Heart left ventricle (tissue), 16 donors: Measurements from ENCODE around the gene AHDC1. TPM values are rescaled to one million over a fixed set of nuclear protein-coding genes. Genes with fewer than 3 reads are reported as not detected.
A peak's percentile ranks its signal among the peaks of the same experiment; 100 is the strongest.

ENCODE experiments used
- ATAC-seq, 4 donors: fragments of 200-7000 bp; cut with Tn5 transposase; one replicate each; pipeline ENCODE4 v1.9.1; 2020 to 2022; ENCODE audit warnings: moderate library complexity in 4 of 4, mild to moderate bottlenecking in 3 of 4, moderate number of reproducible peaks in 1 of 4
- DNase-seq, 5 donors: peaks; one replicate each; pipeline ENCODE4 v3.0.0-alpha.2; 2020
- H3K27ac ChIP-seq, 12 donors: fragments of 200-600 bp; sonication (generic) in 4 of 12; one replicate each; pipeline versions ENCODE4 v1.5.0 to v1.8.0; 2016 to 2022; ENCODE audit warnings: mild to moderate bottlenecking in 2 of 12
- H3K27me3 ChIP-seq, 9 donors: fragments of 200-600 bp; sonication (generic) in 2 of 9; one replicate each; pipeline versions ENCODE4 v1.5.1 to v1.8.0; 2016 to 2022; ENCODE audit warnings: mild to moderate bottlenecking in 3 of 9
- H3K36me3 ChIP-seq, 9 donors: fragments of 200-600 bp; sonication (generic) in 2 of 9; one replicate each; pipeline versions ENCODE4 v1.5.0 to v1.8.0; 2018 to 2022; ENCODE audit warnings: mild to moderate bottlenecking in 2 of 9
- H3K4me1 ChIP-seq, 12 donors: fragments of 200-600 bp; sonication (generic) in 4 of 12; one replicate each; pipeline versions ENCODE4 v1.5.0 to v1.8.0; 2016 to 2022; ENCODE audit warnings: mild to moderate bottlenecking in 3 of 12
- H3K4me3 ChIP-seq, 12 donors: fragments of 200-600 bp; sonication (generic) in 4 of 12; one replicate each; pipeline versions ENCODE4 v1.5.0 to v1.8.0; 2017 to 2022; ENCODE audit warnings: mild to moderate bottlenecking in 9 of 12, moderate library complexity in 4 of 12
- H3K9me3 ChIP-seq, 12 donors: fragments of 200-600 bp; sonication (generic) in 4 of 12; one replicate each; pipeline versions ENCODE4 v1.5.0 to v1.8.0; 2016 to 2022; ENCODE audit warnings: mild to moderate bottlenecking in 1 of 12
- POLR2A ChIP-seq, 2 donors: fragments of 450-650 bp; IDR thresholded peaks; one replicate each; pipeline ENCODE4 v1.6.1; 2017; ENCODE audit warnings: antibody characterized with exemption in 2 of 2, mild to moderate bottlenecking in 2 of 2, moderate library complexity in 2 of 2
- WGBS, 4 donors: extraction: QIAGEN DNeasy Blood & Tissue Kit in 2 of 4; methylation state at CpG; one replicate each; pipeline versions ENCODE4 v1.1.5 to v1.1.7; 2013 to 2018; 5-methylcytosine and 5-hydroxymethylcytosine counted together
- intact Hi-C, 10 donors: fragments of 100-400 bp; cut with DNase I; formaldehyde crosslinking; loops; one replicate each; pipeline versions ENCODE4 v1.11.1 to v1.14.2; 2022
- polyA plus RNA-seq, 2 donors: library from polyadenylated mRNA; stranded (reverse); fragments of 200-250 nt; gene quantifications; one replicate each; pipeline ENCODE4 v1.2.3, GENCODE V29; 2013
- total RNA-seq, 9 donors: library from RNA; depleted of rRNA in 2 of 9; stranded (reverse); fragments of >200 nt in 2 of 9; fragmentation: NEBNext Ultra II Directional in 3 of 9; extraction: Animal tissue kit (Norgen Biotek cat#: 25700) in 3 of 9; gene quantifications; one replicate each; pipeline versions ENCODE4 v1.1.0 to v1.2.4, GENCODE V29; 2016 to 2023
- TF ChIP-seq, protein P1 (sequence below), 12 donors: fragments of 200-600 bp; sonication (generic) in 4 of 12; IDR thresholded peaks; one replicate each; pipeline versions ENCODE4 v1.5.0 to v1.8.0; 2018 to 2022; ENCODE audit warnings: antibody characterized with exemption in 12 of 12, mild to moderate bottlenecking in 5 of 12
- donor health status: ischemic (EF 13 %, LVEDD 7.1; RV severe dilation, severe dysfunction).
- donor health status: healthy with polysubstance abuse.
- donor health status: DM: no; HTN: yes; CAD: no.
- donor health status: DM: no; HTN: no; CAD: no.
- donor health status: ischemic (EF 25% LVEDD 6.9; RV normal size, moderate dysfunction).
- donor health status: ischemic (EF 25% LVEDD 5.7; RV mildly dilated, moderate dysfunction).
- donor health status: healthy.
- donor health status: DM: yes; HTN: yes; CAD: no.
- donor health status: ischemic (EF 35%, LVEDD 5.7; RV mildly dilated, moderate dysfunction).
- donor health status: nonischemic (EF 11% LVEDD 7.7; RV severe dilation, severe dysfunction).
- donor health status: DM: yes; HTN: yes; CAD: no.
- donor health status: PGD.
- donor health status: ischemic (EF 29% LVEDD 5.4; RV normal size, mild dysfunction).
- donor health status: nonischemic (EF 23%, LVEDD 6.1; RV moderate dilation, normal function).

Gene AHDC1
- total and polyA plus RNA-seq, 11 donors, result 25.8 to 50.2 (median 42.1) TPM

DNA sequence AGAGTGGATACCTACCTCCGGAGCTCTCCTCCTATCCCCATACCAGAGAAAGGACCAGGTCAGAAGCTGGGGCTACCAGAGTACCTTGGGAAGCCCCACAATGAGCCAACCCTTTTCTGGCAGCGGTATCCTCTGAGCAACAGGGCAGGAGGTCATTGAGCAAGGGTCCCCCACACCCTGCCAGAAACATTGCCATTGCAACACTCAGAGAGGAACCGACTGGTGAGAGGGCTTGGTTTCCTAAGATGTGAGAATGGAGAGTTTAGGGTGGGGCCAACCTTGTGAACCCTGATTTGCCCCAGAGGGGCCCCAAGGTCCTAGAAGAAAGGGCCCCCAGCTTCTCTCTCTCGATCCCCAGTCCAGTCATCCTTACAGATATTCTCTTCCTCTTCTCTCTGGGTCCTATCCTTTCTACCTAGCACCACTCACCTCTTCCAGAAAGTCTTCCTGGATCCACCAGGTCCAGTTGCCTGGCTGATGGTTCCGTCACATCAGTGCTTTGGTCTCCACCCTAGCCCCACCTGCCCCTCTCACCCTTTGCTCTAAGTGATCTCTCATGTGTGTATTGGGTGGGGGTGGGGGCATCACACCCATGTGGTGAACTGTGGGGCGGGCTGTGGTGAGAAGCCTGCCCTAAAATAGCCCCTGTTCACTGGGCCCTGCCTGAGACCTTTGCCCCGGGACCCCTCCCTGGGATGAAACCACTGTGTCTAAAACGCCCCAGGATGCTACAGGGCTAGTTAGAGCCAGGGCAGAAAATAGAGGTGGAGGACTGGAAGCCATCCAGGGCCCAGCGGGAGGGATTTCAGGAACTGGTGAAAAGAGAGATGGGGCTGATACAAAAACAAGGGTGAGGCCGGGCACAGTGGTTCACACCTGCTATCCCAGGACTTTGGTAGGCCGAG, 22.3 kb upstream of the AHDC1 start:
- Histone ChIP-seq H3K4me1 (peaks cover 10 to 93% (median 26%) of the 10 kb centered on the region in 12 donors), H3K27ac (peak overlapping the region in 2 of 12 donors; percentile 34 to 84), H3K27me3 (no peaks in the 10 kb centered on the region), H3K4me3 (peak overlapping the region in 1 of 12 donors; percentile 44), H3K36me3 (peaks cover 0 to 6% (median 0%) of the 10 kb centered on the region in 9 donors), H3K9me3 (no peaks in the 10 kb centered on the region)
- TF ChIP-seq, protein P1, sequence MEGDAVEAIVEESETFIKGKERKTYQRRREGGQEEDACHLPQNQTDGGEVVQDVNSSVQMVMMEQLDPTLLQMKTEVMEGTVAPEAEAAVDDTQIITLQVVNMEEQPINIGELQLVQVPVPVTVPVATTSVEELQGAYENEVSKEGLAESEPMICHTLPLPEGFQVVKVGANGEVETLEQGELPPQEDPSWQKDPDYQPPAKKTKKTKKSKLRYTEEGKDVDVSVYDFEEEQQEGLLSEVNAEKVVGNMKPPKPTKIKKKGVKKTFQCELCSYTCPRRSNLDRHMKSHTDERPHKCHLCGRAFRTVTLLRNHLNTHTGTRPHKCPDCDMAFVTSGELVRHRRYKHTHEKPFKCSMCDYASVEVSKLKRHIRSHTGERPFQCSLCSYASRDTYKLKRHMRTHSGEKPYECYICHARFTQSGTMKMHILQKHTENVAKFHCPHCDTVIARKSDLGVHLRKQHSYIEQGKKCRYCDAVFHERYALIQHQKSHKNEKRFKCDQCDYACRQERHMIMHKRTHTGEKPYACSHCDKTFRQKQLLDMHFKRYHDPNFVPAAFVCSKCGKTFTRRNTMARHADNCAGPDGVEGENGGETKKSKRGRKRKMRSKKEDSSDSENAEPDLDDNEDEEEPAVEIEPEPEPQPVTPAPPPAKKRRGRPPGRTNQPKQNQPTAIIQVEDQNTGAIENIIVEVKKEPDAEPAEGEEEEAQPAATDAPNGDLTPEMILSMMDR (IDR thresholded peaks at IDR 0.05), result no peak
- no peak for TF ChIP-seq POLR2A (IDR thresholded peaks at IDR 0.05)
- ATAC-seq, result peak in 2 of 4 donors; percentile 40 to 48
- intact Hi-C loops, result no loop called here
- peak in 1 of 5 donors; percentile 33 for DNase-seq
- WGBS, 4 donors, result 85 to 89% (median 87%) methylated on average over 11 of the region's 11 CpGs

DNA sequence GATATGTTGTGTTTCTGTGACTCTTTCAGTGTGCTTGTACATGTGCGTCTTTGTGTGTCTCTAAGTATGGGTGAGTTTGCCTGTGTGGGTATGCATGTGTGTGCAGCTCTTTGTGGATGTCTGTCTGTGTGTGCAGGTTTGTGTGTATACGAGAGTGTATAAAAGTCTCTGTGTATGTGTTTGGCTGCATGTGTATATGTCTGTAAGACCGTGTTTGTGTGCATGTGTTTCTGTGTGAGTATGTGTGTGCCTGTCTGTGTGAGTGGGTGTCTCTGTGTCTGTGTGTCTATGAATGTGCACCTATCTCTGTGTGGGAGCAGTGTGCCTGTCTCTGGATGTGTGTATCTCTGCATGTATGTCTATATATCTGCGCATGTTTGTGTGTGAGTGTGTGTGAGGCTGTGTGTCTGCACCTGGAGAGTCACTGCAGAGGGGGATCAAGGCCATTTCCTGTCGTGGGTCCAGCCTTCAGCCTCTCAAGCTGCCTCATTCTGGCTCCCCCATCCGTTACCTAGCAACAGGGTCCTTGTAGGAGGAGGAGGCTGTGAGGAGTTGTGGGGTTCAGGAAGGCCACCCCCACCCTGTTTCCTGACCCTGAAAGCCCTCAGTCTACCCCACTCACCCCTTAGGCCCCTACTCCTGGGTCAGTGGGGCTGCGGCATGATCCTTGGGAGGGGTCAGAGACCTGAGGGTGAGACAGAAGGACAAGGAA, 20.7 kb upstream of the AHDC1 start:
- intact Hi-C loops, result no loop called here
- no peaks in the 10 kb centered on the region for H3K9me3 ChIP-seq
- H3K4me1 ChIP-seq, result peaks cover 4 to 89% (median 15%) of the 10 kb centered on the region in 12 donors
- no peak for TF ChIP-seq POLR2A (IDR thresholded peaks at IDR 0.05)
- TF ChIP-seq, protein P1 (IDR thresholded peaks at IDR 0.05), result no peak
- no peaks in the 10 kb centered on the region for H3K27me3 ChIP-seq
- H3K27ac ChIP-seq, result peak overlapping the region in 1 of 12 donors; percentile 84
- H3K36me3 ChIP-seq, result peaks cover 0 to 6% (median 0%) of the 10 kb centered on the region in 9 donors
- no peak for DNase-seq
- 70 to 73% (median 71%) methylated on average over 7 of the region's 7 CpGs for WGBS, 4 donors
- H3K4me3 ChIP-seq, result peak overlapping the region in 1 of 12 donors; percentile 44
- ATAC-seq, result no peak

DNA sequence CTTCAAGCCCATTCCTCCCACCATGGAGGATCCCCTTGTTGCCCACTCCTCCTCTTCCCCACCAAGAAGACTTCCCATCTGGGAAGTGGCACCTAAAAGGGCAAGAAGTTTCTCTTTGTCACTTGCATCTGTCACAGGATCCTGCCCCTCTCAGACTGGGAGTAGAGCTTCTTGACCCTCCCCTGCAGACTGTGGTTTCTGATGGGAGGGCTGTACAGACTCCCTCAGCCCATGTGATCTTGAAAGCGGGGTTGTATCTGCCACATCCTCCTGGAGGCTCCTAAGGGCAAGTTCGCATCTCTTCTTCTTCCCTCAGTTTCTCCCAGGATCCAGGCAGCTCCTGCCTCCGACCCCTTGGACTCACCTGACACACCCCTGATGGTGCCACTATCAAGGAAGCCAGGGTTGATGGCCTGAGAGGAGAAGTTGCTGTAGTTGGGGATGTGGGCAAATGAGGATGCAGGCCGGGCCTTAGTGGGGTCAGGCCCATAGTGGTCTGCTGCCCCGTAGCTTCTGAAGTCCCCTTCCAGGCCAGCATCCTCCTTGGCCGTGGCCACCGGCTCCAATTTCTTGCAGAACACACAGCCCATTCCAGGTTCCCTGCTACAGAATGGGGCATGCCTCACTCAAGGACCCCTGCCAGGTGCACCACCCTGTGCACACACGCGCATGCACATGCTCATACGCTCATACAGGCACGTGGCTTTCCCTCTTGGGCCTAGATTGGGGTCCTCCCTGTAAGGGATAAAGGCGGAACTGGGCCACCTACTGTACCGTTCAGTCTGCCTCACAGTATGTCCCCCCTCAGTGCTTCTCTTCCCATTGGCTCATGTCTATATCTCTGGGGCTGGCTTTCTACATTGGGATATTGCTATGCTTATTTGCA, 19.6 kb upstream of the AHDC1 start:
- DNase-seq, result peak in 1 of 5 donors; percentile 48
- Histone ChIP-seq H3K4me3 (peak overlapping the region in 1 of 12 donors; percentile 2), H3K27ac (no peak overlapping the region), H3K9me3 (no peaks in the 10 kb centered on the region), H3K4me1 (peaks cover under 1 to 89% (median 6%) of the 10 kb centered on the region in 12 donors), H3K27me3 (no peaks in the 10 kb centered on the region), H3K36me3 (peaks cover 0 to 6% (median 0%) of the 10 kb centered on the region in 9 donors)
- intact Hi-C loops, result no loop called here
- WGBS, 4 donors, result 90 to 94% (median 91%) methylated on average over 12 to 13 of the region's 13 CpGs
- no peak for TF ChIP-seq POLR2A (IDR thresholded peaks at IDR 0.05)
- TF ChIP-seq, protein P1 (IDR thresholded peaks at IDR 0.05), result no peak
- ATAC-seq, result no peak
